Spleen (tissue), 11 donors: Measurements from ENCODE around the gene AKAP6. TPM values are rescaled to one million over a fixed set of nuclear protein-coding genes. Genes with fewer than 3 reads are reported as not detected.

Experiments
- DNase-seq: peaks from one replicate; pipeline ENCODE4 v3.0.0-alpha.2; 2020
- H3K27ac ChIP-seq, 8 donors: fragments of 200-600 bp; sonication (generic) in 7 of 8; 1 replicate in 4 of 8; 2 replicates in 4 of 8; pipeline versions ENCODE4 v1.5.0 to v1.8.0; 2016 to 2021; ENCODE audit warnings: inconsistent platforms in 4 of 8, mild to moderate bottlenecking in 4 of 8, moderate library complexity in 1 of 8
- H3K27me3 ChIP-seq, 7 donors: fragments of 200-600 bp; sonication (generic) in 6 of 7; replicated peaks in 1 of 7; 1 replicate in 4 of 7; 2 replicates in 3 of 7; pipeline versions ENCODE4 v1.5.0 to v1.8.0; 2016 to 2021; ENCODE audit warnings: inconsistent platforms in 3 of 7, mild to moderate bottlenecking in 1 of 7
- H3K36me3 ChIP-seq, 6 donors: fragments of 200-600 bp; sonication (generic) in 5 of 6; 1 replicate in 4 of 6; 2 replicates in 2 of 6; pipeline versions ENCODE4 v1.5.0 to v1.8.0; 2016 to 2021; ENCODE audit warnings: inconsistent platforms in 2 of 6
- H3K4me1 ChIP-seq, 6 donors: fragments of 200-600 bp; sonication (generic) in 5 of 6; 1 replicate in 3 of 6; 2 replicates in 3 of 6; pipeline versions ENCODE4 v1.5.0 to v1.8.0; 2016 to 2021; ENCODE audit warnings: inconsistent platforms in 3 of 6
- H3K4me3 ChIP-seq, 8 donors: fragments of 200-600 bp; sonication (generic) in 7 of 8; 1 replicate in 4 of 8; 2 replicates in 4 of 8; pipeline versions ENCODE4 v1.5.0 to v1.8.0; 2016 to 2021; ENCODE audit warnings: inconsistent platforms in 4 of 8, mild to moderate bottlenecking in 4 of 8, moderate library complexity in 2 of 8
- H3K9me3 ChIP-seq, 8 donors: fragments of 200-600 bp; sonication (generic) in 7 of 8; 1 replicate in 4 of 8; 2 replicates in 4 of 8; pipeline versions ENCODE4 v1.5.0 to v1.8.0; 2016 to 2021; ENCODE audit warnings: inconsistent platforms in 4 of 8
- POLR2A ChIP-seq, 3 donors: fragments of 450-650 bp; IDR thresholded peaks; one replicate each; pipeline ENCODE4 v1.5.1; 2017; ENCODE audit warnings: antibody characterized with exemption in 3 of 3, mild to moderate bottlenecking in 1 of 3
- POLR2AphosphoS5 ChIP-seq, 3 donors: sonication (generic); formaldehyde crosslinking; IDR thresholded peaks; one replicate each; pipeline ENCODE4 v1.5.1; 2017; ENCODE audit warnings: antibody characterized with exemption in 3 of 3
- WGBS, 5 donors: extraction: QIAGEN DNeasy Blood & Tissue Kit in 3 of 5; methylation state at CpG; one replicate each; pipeline versions ENCODE4 v1.1.5 to v1.1.7; 2013 to 2018; 5-methylcytosine and 5-hydroxymethylcytosine counted together
- intact Hi-C: fragments of 100-400 bp; cut with DNase I; formaldehyde crosslinking; loops from one replicate; pipeline ENCODE4 v1.15.0; 2023; ENCODE audit warnings: low total_unique reads
- polyA plus RNA-seq, 3 donors: library from polyadenylated mRNA; stranded (reverse); fragments of 200-250 nt; gene quantifications; one replicate each; pipeline ENCODE4 v1.2.1, GENCODE V29; 2013
- small RNA-seq, 4 donors: library from RNA; depleted of rRNA; stranded (forward); fragments of <200 nt; gene quantifications; one replicate each; pipeline ENCODE3, GENCODE V24; 2016
- total RNA-seq, 7 donors: library from RNA; depleted of rRNA in 3 of 7; stranded (reverse); fragments of >200 nt in 3 of 7; fragmentation: NEBNext Ultra II Directional in 4 of 7; extraction: Animal tissue kit (Norgen Biotek cat#: 25700) in 4 of 7; gene quantifications; one replicate each; pipeline versions ENCODE4 v1.1.0 to v1.2.1, GENCODE V29; 2016 to 2021
- TF ChIP-seq, protein P1 (sequence below), 11 experiments: fragments of 200-600 bp in 7 of 11; fragments of 450-650 bp in 4 of 11; sonication (generic) in 4 of 11; IDR thresholded peaks in 8 of 11; conservative IDR thresholded peaks in 3 of 11; 1 replicate in 7 of 11; 2 replicates in 4 of 11; pipeline versions ENCODE4 v1.4.0 to v1.8.0; 2016 to 2021; ENCODE audit warnings: antibody characterized with exemption in 11 of 11, inconsistent platforms in 4 of 11, mild to moderate bottlenecking in 1 of 11
- donor health status: healthy with polysubstance abuse.
- donor health status: DM: no; HTN: no; CAD: no; lungs with moderate emphysema.
- donor health status: DM: no; HTN: no; CAD: no.
- donor health status: Bipolar disorder and iron deficiency.
- donor health status: healthy.
- donor health status: DM: no; HTN: no; CAD: no.
- donor health status: DM: yes; HTN: yes; CAD: no.

Gene AKAP6
- total and polyA plus RNA-seq, 10 donors: 0.20 to 12.1 (median 4.8) TPM

DNA sequence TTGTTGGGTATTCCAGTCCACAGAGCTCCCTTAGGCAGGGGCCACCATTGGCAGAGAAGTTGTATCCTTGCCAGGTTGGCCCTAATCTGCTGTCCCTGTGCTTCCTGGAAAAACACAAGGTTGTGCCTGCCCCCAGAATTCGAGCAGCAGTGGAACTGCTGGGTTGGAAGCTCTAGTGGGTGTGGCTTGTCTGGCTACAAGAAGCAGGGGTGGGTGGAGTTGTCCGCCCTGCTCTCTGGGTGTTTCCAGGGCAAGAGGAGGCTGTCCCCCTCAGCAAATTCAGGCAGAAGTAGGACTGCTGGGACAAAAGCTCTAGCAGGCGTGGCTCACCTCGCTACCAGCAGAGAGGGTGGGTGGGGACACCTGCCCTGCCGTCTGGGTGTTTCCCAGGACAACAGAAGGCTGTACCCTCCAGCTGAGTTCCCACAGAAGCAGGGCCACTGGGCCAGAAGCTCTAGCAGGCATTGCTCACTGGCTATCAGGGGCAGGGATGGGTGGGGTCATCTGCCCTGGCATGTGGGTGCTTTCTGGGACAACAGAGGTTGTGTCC lies 536.8 kb downstream of the AKAP6 start:
- no peak for TF ChIP-seq POLR2A (IDR thresholded peaks at IDR 0.05)
- no peak for TF ChIP-seq POLR2AphosphoS5 (IDR thresholded peaks at IDR 0.05)
- TF ChIP-seq, protein P1, sequence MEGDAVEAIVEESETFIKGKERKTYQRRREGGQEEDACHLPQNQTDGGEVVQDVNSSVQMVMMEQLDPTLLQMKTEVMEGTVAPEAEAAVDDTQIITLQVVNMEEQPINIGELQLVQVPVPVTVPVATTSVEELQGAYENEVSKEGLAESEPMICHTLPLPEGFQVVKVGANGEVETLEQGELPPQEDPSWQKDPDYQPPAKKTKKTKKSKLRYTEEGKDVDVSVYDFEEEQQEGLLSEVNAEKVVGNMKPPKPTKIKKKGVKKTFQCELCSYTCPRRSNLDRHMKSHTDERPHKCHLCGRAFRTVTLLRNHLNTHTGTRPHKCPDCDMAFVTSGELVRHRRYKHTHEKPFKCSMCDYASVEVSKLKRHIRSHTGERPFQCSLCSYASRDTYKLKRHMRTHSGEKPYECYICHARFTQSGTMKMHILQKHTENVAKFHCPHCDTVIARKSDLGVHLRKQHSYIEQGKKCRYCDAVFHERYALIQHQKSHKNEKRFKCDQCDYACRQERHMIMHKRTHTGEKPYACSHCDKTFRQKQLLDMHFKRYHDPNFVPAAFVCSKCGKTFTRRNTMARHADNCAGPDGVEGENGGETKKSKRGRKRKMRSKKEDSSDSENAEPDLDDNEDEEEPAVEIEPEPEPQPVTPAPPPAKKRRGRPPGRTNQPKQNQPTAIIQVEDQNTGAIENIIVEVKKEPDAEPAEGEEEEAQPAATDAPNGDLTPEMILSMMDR (IDR thresholded peaks at IDR 0.05 in 8 of 11, conservative IDR thresholded peaks at IDR 0.05 in 3 of 11): no peak
- no peak overlapping the region for H3K27ac ChIP-seq
- no peaks in the 10 kb centered on the region for H3K27me3 ChIP-seq
- peaks cover 0 to 11% (median 0%) of the 10 kb centered on the region in 8 donors for H3K9me3 ChIP-seq
- H3K4me1 ChIP-seq: no peaks in the 10 kb centered on the region
- 57 to 80% (median 70%) methylated on average over 3 to 5 of the region's 5 CpGs for WGBS, 5 donors
- DNase-seq: no peak
- no peak overlapping the region for H3K4me3 ChIP-seq
- no peaks in the 10 kb centered on the region for H3K36me3 ChIP-seq
- intact Hi-C loops: no loop called here

DNA sequence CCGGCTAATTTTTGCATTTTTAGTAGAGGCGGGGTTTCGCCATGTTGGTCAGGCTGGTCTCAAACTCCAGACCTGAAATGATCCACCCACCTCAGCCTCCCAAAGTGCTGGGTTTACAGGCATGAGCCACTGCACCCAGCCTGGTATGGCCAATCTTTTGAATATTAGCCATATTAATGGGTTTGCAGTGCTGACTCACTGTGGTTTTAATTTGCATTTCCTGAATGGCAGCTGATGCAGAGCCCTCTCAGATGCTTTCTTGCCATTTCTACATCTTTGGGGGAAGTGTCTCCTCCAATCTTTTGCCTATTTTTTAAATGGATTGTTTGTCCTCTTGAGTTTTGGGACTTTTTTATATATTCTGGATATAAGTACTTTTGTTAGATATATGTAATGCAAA lies 554.1 kb downstream of the AKAP6 start:
- Histone ChIP-seq H3K9me3 (peaks cover 0 to 8% (median 2%) of the 10 kb centered on the region in 8 donors), H3K27me3 (no peaks in the 10 kb centered on the region), H3K36me3 (no peaks in the 10 kb centered on the region), H3K4me3 (no peak overlapping the region), H3K27ac (no peak overlapping the region), H3K4me1 (no peaks in the 10 kb centered on the region)
- 94 to 98% (median 95%) methylated on average over 3 of the region's 3 CpGs for WGBS, 5 donors
- no peak for DNase-seq
- intact Hi-C loops: no loop called here
- TF ChIP-seq POLR2A (IDR thresholded peaks at IDR 0.05): no peak
- no peak for TF ChIP-seq POLR2AphosphoS5 (IDR thresholded peaks at IDR 0.05)
- TF ChIP-seq, protein P1 (IDR thresholded peaks at IDR 0.05 in 8 of 11, conservative IDR thresholded peaks at IDR 0.05 in 3 of 11): no peak

Small RNA genes lying within 50 kb of the gene (small RNA-seq; reads per million reads assigned to genes)
- gene RN7SL660P: 0.07 to 0.21 (median 0.12) reads per million in 4 donors

Other genes starting within 250 kb of the AKAP6 start
- gene RNU6-7, start 127.3 kb upstream of the AKAP6 start, total RNA-seq: not detected
- not detected for gene RNU6-7, start 127.3 kb upstream of the AKAP6 start, polyA plus RNA-seq
- not detected for gene RNU6-8, start 126.0 kb upstream of the AKAP6 start, total RNA-seq
- not detected for gene RNU6-8, start 126.0 kb upstream of the AKAP6 start, polyA plus RNA-seq